ENCODE results near the gene STX17.

- TF ChIP-seq CTCF (IDR thresholded peaks at IDR 0.05) (no peak), POLR2A (IDR thresholded peaks at IDR 0.05) (no peak)
Observed at GRCh38 chr9:99929652-99930051, 23.2 kb downstream of the STX17 start.
